Measurements from ENCODE around the gene TSPEAR. TPM values are rescaled to one million over a fixed set of nuclear protein-coding genes. Genes with fewer than 3 reads are reported as not detected.

The TSPEAR gene
- total RNA-seq, 4 donors from 2014 or later, result not detected

DNA sequence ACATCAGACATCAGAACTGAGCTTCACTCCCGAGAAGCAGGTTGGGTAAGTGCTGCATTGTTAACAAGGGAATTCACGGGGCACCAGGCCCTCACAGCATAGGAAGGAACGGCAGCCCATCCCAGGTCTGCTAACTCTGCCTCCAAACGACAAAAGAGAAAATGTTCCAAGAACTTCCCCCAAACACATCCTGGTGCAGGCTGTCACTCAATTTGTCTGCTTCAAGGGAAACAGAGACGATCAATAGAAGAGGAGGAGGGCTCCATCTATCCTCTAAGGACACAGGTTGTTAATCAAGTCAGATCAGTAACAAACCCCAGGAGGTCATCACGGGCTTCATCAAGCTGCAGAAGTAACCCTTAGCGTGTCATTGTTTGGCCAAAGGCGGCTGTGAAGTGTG lies 3.5 kb upstream of the TSPEAR start:
- Histone ChIP-seq H3K9me3 (no peaks in the 10 kb centered on the region), H3K27ac (no peak overlapping the region), H3K4me1 (peaks cover 0 to 1% of the 10 kb centered on the region in 2 donors), H3K4me3 (no peak overlapping the region), H3K27me3 (peaks cover 57 to 77% (median 65%) of the 10 kb centered on the region in 3 donors), H3K36me3 (no peaks in the 10 kb centered on the region)
- in situ Hi-C loops (cut with MboI; ENCODE audit: low sequenced_read_pairs in 4 of 4) (no loop called here), intact Hi-C loops (cut with DNase I; ENCODE audit: low total_unique reads) (no loop called here)
- ATAC-seq (no peak), DNase-seq (no peak)
- TF ChIP-seq POLR2A (IDR thresholded peaks at IDR 0.05), result no peak
- TF ChIP-seq, protein P1, sequence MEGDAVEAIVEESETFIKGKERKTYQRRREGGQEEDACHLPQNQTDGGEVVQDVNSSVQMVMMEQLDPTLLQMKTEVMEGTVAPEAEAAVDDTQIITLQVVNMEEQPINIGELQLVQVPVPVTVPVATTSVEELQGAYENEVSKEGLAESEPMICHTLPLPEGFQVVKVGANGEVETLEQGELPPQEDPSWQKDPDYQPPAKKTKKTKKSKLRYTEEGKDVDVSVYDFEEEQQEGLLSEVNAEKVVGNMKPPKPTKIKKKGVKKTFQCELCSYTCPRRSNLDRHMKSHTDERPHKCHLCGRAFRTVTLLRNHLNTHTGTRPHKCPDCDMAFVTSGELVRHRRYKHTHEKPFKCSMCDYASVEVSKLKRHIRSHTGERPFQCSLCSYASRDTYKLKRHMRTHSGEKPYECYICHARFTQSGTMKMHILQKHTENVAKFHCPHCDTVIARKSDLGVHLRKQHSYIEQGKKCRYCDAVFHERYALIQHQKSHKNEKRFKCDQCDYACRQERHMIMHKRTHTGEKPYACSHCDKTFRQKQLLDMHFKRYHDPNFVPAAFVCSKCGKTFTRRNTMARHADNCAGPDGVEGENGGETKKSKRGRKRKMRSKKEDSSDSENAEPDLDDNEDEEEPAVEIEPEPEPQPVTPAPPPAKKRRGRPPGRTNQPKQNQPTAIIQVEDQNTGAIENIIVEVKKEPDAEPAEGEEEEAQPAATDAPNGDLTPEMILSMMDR (IDR thresholded peaks at IDR 0.05 in 4 of 5, conservative IDR thresholded peaks at IDR 0.05 in 1 of 5), result no peak

DNA sequence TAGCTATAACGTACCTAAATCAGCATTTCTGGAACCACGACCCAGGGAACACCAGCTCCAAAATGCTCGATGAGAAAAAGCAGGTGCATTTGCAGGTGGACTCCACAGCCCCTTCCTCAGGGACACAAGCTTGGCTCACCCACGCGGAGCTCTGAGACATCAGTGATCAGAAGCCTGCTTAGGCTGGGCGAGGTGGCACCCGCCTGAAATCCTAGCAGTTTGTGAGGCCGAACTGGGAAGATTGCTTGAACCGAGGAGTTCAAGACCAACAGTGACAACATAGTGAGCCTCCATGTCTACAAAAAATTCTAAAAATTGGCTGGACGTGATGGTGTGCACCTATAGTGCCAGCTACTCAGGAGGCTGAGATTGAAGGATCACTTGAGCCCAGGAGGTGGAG lies 2.5 kb upstream of the TSPEAR start:
- H3K27ac ChIP-seq, result no peak overlapping the region
- H3K4me1 ChIP-seq, result peaks cover 6 to 7% of the 10 kb centered on the region in 2 donors
- peaks cover 61 to 79% (median 70%) of the 10 kb centered on the region in 3 donors for H3K27me3 ChIP-seq
- H3K36me3 ChIP-seq, result no peaks in the 10 kb centered on the region
- H3K4me3 ChIP-seq, result no peak overlapping the region
- in situ Hi-C loops (cut with MboI; ENCODE audit: low sequenced_read_pairs in 4 of 4) (no loop called here), intact Hi-C loops (cut with DNase I; ENCODE audit: low total_unique reads) (no loop called here)
- DNase-seq (no peak), ATAC-seq (no peak)
- H3K9me3 ChIP-seq, result no peaks in the 10 kb centered on the region
- TF ChIP-seq POLR2A (IDR thresholded peaks at IDR 0.05), result no peak
- TF ChIP-seq, protein P1 (IDR thresholded peaks at IDR 0.05 in 4 of 5, conservative IDR thresholded peaks at IDR 0.05 in 1 of 5), result no peak

DNA sequence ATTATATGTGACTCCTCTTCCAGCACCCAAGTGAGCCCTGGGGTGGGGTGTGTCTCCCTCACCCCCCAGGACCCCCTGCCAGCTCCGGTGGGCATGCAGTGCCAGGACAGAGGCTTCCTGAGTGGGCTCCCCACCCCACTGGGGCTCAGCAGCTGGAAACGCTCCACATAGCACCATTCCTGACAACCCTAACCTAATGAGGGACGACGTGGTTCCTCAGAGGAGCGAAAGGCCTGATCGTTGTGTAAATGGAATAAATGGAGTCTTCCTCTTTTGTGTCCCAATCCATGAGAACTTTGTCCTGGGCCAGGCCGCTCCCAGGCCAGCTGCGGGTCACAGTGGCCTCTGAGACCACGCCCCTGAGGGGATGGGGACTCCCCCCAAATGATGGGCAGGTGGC lies 1.8 kb upstream of the TSPEAR start:
- no peaks in the 10 kb centered on the region for H3K9me3 ChIP-seq
- peaks cover 64 to 79% (median 70%) of the 10 kb centered on the region in 3 donors for H3K27me3 ChIP-seq
- ATAC-seq (no peak), DNase-seq (no peak)
- in situ Hi-C loops (cut with MboI; ENCODE audit: low sequenced_read_pairs in 4 of 4) (no loop called here), intact Hi-C loops (cut with DNase I; ENCODE audit: low total_unique reads) (no loop called here)
- H3K4me3 ChIP-seq, result no peak overlapping the region
- TF ChIP-seq POLR2A (IDR thresholded peaks at IDR 0.05), result no peak
- TF ChIP-seq, protein P1 (IDR thresholded peaks at IDR 0.05 in 4 of 5, conservative IDR thresholded peaks at IDR 0.05 in 1 of 5), result no peak
- peaks cover 6 to 7% of the 10 kb centered on the region in 2 donors for H3K4me1 ChIP-seq
- H3K36me3 ChIP-seq, result no peaks in the 10 kb centered on the region
- no peak overlapping the region for H3K27ac ChIP-seq

DNA sequence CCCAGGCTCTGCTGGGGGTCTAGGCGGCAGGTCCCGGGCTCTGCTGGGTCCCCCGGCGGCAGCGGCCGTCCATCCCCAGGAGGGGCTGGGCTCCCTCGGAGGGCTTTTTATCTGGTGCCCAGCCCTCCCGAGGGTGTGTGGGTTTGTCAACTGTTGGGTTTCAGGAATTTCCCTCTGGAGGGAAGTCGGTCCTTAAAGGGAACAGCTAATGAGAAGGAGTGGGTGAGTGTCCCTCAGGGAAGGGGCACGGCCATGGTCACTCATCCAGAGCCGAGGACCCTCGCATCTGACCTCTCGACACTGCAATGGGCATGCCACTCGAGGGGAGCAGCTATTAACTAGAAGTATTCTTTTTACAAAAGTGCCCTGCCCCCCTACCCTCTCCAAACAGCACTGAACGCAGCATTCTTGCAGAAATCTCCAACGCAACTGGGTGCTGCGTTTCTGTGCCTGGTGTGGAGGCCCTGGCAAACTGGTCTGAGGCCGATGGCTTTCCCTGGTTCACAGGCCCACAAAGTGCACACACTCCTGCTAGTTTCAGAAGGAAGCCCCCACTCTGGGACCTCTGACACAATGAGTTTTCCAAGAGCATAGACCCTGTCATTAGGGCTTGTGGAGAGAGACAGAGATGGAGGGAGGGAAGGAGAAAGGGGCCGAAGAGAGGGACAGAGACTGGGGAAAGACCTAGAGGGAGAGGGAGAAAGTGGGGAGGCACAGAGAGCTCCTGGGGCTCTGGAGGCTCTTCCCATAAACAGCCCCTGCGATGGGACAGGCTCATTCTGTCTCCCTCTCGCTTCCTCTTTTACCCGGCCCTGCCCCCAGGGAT lies 1.0 kb upstream of the TSPEAR start:
- Histone ChIP-seq H3K27me3 (peaks cover 68 to 80% (median 77%) of the 10 kb centered on the region in 3 donors), H3K36me3 (no peaks in the 10 kb centered on the region), H3K4me3 (no peak overlapping the region), H3K27ac (no peak overlapping the region), H3K4me1 (peaks cover 6 to 7% of the 10 kb centered on the region in 2 donors), H3K9me3 (no peaks in the 10 kb centered on the region)
- DNase-seq (no peak), ATAC-seq (no peak)
- in situ Hi-C loops (cut with MboI; ENCODE audit: low sequenced_read_pairs in 4 of 4) (no loop called here), intact Hi-C loops (cut with DNase I; ENCODE audit: low total_unique reads) (no loop called here)
- TF ChIP-seq POLR2A (IDR thresholded peaks at IDR 0.05), result no peak

DNA sequence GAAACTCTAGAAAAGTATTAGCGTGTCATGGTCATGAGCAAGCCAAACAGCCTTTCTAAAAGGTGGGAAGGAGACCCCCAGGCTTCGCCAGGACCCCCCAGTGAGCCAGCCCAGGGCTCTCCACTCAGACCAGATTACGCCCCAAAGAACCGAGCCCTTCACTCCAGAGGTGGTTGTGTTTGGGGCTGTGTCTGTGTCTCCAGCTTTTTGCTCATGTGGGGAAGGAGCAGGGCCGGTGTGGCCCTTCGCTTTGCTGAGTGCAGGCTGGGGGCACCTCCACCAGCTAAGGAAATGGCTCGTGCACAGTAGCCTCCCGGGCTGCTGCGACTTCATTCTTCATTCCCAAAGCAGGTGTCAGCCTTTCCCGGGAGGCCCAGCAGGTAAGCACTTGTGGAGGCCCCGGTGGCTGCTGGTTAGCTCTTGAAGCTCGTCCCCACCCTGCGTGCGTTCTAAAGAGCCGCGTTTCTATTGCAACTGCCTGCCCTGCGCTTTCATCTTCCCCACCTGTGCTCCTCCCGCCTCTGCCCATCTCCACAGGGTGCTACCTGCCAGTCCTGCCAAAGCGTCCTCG lies 531 bp downstream of the TSPEAR start:
- no peaks in the 10 kb centered on the region for H3K9me3 ChIP-seq
- DNase-seq (no peak), ATAC-seq (no peak)
- H3K4me1 ChIP-seq, result peaks cover 6 to 7% of the 10 kb centered on the region in 2 donors
- in situ Hi-C loops (cut with MboI; ENCODE audit: low sequenced_read_pairs in 4 of 4) (no loop called here), intact Hi-C loops (cut with DNase I; ENCODE audit: low total_unique reads) (no loop called here)
- TF ChIP-seq, protein P1 (IDR thresholded peaks at IDR 0.05 in 4 of 5, conservative IDR thresholded peaks at IDR 0.05 in 1 of 5), result no peak
- no peak for TF ChIP-seq POLR2A (IDR thresholded peaks at IDR 0.05)
- H3K27me3 ChIP-seq, result peaks cover 77 to 93% (median 93%) of the 10 kb centered on the region in 3 donors
- no peak overlapping the region for H3K27ac ChIP-seq
- H3K36me3 ChIP-seq, result no peaks in the 10 kb centered on the region
- no peak overlapping the region for H3K4me3 ChIP-seq

Data from gastrocnemius medialis (tissue), 4 donors.